ENCODE data around the gene THOC2.
"Not testable (repeated sequence)": the region's sequence is repeated elsewhere in the genome, so short reads cannot be mapped to it uniquely, and the experiment has no call there.

Gene THOC2

GRCh38 chrX:123663720-123664119 lies 69.1 kb downstream of the THOC2 start:
- DNase-seq: not testable (repeated sequence)

- not testable (repeated sequence) for DNase-seq
These were observed 76.3 kb downstream of the THOC2 start for GRCh38 chrX:123656507-123656906.

- not testable (repeated sequence) for DNase-seq
These were observed 84.1 kb downstream of the THOC2 start for GRCh38 chrX:123648811-123649181.

- peak; percentile 58 for DNase-seq
These were observed 84.6 kb downstream of the THOC2 start for GRCh38 chrX:123648028-123648810.

- DNase-seq: no peak
These were observed 85.6 kb downstream of the THOC2 start for GRCh38 chrX:123647244-123647643.

GRCh38 chrX:123629502-123629901 lies 103.3 kb downstream of the THOC2 start:
- DNase-seq: no peak

GRCh38 chrX:123626962-123627361 lies 105.9 kb downstream of the THOC2 start:
- no peak for DNase-seq

- no peak for DNase-seq
These were observed 106.9 kb downstream of the THOC2 start for GRCh38 chrX:123625952-123626351.

GRCh38 chrX:123625477-123625876 lies 107.4 kb downstream of the THOC2 start:
- no peak for DNase-seq

- no peak for DNase-seq
These were observed 115.8 kb downstream of the THOC2 start for GRCh38 chrX:123617007-123617406.

- no peak for DNase-seq
These were observed 121.9 kb downstream of the THOC2 start for GRCh38 chrX:123610915-123611314.

- no peak for DNase-seq
These were observed 125.0 kb downstream of the THOC2 start for GRCh38 chrX:123607806-123608205.

- DNase-seq: no peak
These were observed 125.6 kb downstream of the THOC2 start for GRCh38 chrX:123607270-123607669.

GRCh38 chrX:123603491-123603890 lies 129.4 kb downstream of the THOC2 start:
- DNase-seq: no peak

- DNase-seq: no peak
These were observed 131.4 kb downstream of the THOC2 start for GRCh38 chrX:123601437-123601836.

- no peak for DNase-seq
These were observed 132.7 kb downstream of the THOC2 start for GRCh38 chrX:123600181-123600580.

- no peak for DNase-seq
These were observed 141.9 kb downstream of the THOC2 start for GRCh38 chrX:123590842-123591486.

GRCh38 chrX:123588723-123589122 lies 144.1 kb downstream of the THOC2 start:
- no peak for DNase-seq

- DNase-seq: no peak
These were observed 151.3 kb downstream of the THOC2 start for GRCh38 chrX:123581586-123581985.

- DNase-seq: no peak
These were observed 152.1 kb downstream of the THOC2 start for GRCh38 chrX:123580792-123581191.

GRCh38 chrX:123574027-123574426 lies 158.8 kb downstream of the THOC2 start:
- DNase-seq: not testable (repeated sequence)

GRCh38 chrX:123570011-123570590 lies 162.8 kb downstream of the THOC2 start:
- no peak for DNase-seq

GRCh38 chrX:123563167-123563566 lies 169.7 kb downstream of the THOC2 start:
- no peak for DNase-seq
